ENCODE measurements around the gene KCTD8. TPM values are rescaled to one million over a fixed set of nuclear protein-coding genes. Genes with fewer than 3 reads are reported as not detected.

KCTD8 gene
- total RNA-seq, 1 donor: under 0.01 TPM

- H3K4me3 ChIP-seq (ENCODE audit: low read depth, low read length): no peak overlapping the region
- TF ChIP-seq, protein P1, sequence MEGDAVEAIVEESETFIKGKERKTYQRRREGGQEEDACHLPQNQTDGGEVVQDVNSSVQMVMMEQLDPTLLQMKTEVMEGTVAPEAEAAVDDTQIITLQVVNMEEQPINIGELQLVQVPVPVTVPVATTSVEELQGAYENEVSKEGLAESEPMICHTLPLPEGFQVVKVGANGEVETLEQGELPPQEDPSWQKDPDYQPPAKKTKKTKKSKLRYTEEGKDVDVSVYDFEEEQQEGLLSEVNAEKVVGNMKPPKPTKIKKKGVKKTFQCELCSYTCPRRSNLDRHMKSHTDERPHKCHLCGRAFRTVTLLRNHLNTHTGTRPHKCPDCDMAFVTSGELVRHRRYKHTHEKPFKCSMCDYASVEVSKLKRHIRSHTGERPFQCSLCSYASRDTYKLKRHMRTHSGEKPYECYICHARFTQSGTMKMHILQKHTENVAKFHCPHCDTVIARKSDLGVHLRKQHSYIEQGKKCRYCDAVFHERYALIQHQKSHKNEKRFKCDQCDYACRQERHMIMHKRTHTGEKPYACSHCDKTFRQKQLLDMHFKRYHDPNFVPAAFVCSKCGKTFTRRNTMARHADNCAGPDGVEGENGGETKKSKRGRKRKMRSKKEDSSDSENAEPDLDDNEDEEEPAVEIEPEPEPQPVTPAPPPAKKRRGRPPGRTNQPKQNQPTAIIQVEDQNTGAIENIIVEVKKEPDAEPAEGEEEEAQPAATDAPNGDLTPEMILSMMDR (IDR thresholded peaks at IDR 0.05; ENCODE audit: insufficient read depth, low read depth, low read length): no peak
Observed at GRCh38 chr4:44342800-44343199, 105.8 kb downstream of the KCTD8 start.

DNA sequence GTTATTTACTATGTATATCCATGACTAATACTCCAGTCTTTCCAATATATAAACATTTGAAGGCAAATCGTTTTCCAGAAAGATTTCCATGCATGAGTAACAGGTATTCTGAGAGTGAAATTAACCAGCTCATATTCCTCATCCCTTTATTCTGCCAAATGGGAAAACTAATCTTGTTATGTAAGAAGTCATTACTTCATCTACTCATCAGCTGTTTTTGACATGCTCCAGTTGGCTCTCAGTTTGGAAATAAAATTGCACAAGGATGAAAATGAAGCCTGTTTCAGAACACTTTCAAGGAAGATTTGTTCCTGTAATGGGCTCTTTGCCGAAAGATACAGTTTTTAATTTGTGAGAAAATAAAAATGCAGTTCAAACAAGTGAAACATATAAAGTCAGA is 121.9 kb downstream of the KCTD8 start:
- TF ChIP-seq, protein P1 (IDR thresholded peaks at IDR 0.05; ENCODE audit: insufficient read depth, low read depth, low read length): no peak
- DNase-seq (ENCODE audit: low read depth): peak; percentile 18
- H3K4me3 ChIP-seq (ENCODE audit: low read depth, low read length): no peak overlapping the region

More at GRCh38 chr4:44342800-44343199, 105.8 kb downstream of the KCTD8 start:
- DNase-seq (ENCODE audit: low read depth): no peak

DNA sequence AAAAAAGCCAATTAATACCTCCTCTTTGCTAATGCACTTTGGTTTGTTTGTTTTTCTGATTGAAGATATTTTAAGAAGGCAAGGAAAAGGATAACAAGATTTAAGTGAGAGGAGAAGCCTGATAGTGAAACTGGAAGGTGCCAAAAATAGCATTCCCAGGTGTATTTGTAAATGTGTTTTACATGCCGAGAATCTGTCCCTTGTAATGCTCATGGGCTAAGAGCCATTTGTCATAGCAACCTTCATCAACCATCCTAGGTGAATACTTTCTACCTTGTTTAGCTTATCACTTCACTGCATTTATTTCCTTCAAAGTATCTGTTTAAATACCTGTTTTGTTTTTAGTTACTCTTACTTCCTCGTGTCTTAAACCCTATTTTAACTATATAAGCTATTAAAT is 127.8 kb downstream of the KCTD8 start:
- H3K4me3 ChIP-seq (ENCODE audit: low read depth, low read length): no peak overlapping the region
- TF ChIP-seq, protein P1 (IDR thresholded peaks at IDR 0.05; ENCODE audit: insufficient read depth, low read depth, low read length): no peak
- DNase-seq (ENCODE audit: low read depth): no peak

DNA sequence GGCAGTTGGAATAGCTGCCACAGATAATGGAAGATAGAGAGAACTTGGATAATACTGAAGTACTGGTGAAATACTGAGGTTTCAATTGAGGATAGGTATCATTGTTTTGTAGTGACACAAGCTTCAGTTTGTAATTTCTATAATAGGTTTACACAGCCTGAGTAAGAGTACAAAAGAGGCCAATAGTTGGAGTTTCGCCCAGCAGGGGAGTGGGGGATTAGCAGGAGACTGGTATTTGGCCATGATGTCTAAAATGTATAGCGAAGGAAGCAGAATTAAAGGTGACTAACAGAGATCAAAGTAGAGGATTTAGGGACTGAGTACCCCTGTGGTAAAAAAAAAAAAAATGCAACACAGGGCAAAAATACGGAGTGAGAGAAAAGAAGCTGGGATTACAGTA is 129.5 kb downstream of the KCTD8 start:
- DNase-seq (ENCODE audit: low read depth): no peak
- no peak overlapping the region for H3K4me3 ChIP-seq (ENCODE audit: low read depth, low read length)
- TF ChIP-seq, protein P1 (IDR thresholded peaks at IDR 0.05; ENCODE audit: insufficient read depth, low read depth, low read length): no peak

DNA sequence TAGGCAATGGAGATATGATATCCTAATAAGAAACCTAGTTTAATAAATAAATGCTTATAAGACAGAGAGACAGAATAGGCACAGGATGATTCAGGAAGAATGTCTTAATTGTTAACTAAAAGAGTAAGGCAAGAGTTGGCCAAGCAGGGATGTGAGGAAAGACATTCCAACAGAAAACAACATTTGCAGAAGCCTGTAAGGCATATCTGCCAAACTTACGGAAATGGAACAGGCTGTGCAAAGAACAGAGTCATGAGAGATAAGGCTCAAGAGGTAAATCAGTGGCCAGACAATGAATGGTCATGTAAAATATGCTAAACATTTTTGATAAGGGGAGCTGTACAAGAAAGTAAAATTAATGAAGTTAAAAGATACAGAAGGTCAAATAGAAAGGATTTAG is 134.9 kb downstream of the KCTD8 start:
- DNase-seq (ENCODE audit: low read depth): no peak
- TF ChIP-seq, protein P1 (IDR thresholded peaks at IDR 0.05; ENCODE audit: insufficient read depth, low read depth, low read length): no peak
- no peak overlapping the region for H3K4me3 ChIP-seq (ENCODE audit: low read depth, low read length)

DNA sequence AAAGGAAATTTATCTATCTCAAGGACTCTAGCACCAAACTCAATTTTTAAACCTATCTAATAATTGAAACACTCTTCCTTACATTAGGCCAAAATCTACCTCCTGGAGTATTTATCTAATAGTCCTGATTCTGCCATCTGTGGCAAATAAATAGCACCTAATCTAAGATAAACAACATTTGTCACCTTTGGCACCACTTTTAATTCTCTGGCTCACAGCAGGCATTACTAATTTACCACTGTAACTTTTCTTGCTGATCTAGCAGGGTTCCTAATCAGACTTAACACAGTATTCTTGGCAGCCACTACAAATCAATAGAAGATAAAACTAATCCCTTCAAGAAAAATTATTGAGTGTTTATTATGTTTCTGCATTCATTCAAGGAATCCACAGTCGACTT is 161.1 kb downstream of the KCTD8 start:
- TF ChIP-seq, protein P1 (IDR thresholded peaks at IDR 0.05; ENCODE audit: insufficient read depth, low read depth, low read length): no peak
- no peak for DNase-seq (ENCODE audit: low read depth)
- no peak overlapping the region for H3K4me3 ChIP-seq (ENCODE audit: low read depth, low read length)

DNA sequence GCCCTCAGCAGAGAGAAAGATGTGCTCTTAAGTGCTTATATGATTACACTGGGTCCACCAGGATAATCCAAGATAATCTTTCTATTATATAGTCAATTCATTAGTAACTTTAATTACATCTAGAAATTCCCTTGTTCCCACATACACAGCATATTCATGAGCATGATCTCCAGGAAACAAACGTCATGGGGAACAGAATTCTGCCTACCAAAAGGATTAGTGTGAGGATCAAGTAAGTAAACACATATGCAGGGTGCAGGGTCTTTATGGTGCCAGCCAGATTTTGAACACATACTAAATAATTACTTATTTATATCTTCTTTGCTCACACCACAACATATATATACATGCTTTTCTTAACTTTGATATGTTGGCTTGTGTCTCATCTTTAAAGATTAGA is 169.1 kb downstream of the KCTD8 start:
- DNase-seq (ENCODE audit: low read depth): no peak
- TF ChIP-seq, protein P1 (IDR thresholded peaks at IDR 0.05; ENCODE audit: insufficient read depth, low read depth, low read length): no peak
- no peak overlapping the region for H3K4me3 ChIP-seq (ENCODE audit: low read depth, low read length)
